ENCODE data around the gene OR11H7.
"Not testable (repeated sequence)": the region's sequence is repeated elsewhere in the genome, so short reads cannot be mapped to it uniquely, and the experiment has no call there.

OR11H7 gene

GRCh38 chr14:20278414-20278813 lies 49.6 kb downstream of the OR11H7 start:
- no peak for DNase-seq (ENCODE audit: low read depth, low spot score)

GRCh38 chr14:20280265-20280664 lies 51.5 kb downstream of the OR11H7 start:
- DNase-seq (ENCODE audit: low read depth, low spot score), result not testable (repeated sequence)
